H54 (cell line): ENCODE data around the gene BAG2.

ENCODE experiments used
- DNase-seq: peaks from one replicate; pipeline ENCODE4 v3.0.0; 2011; ENCODE audit warnings: low spot score, mixed read lengths; ENCODE audit not compliant: insufficient read length
- FAIRE-seq: peaks from 3 replicates; lab custom pipeline; 2011; peaks lifted over from hg19 to GRCh38; lab: Jason Lieb, UNC
- POLR2A ChIP-seq: IDR thresholded peaks from 2 replicates; pipeline ENCODE4 v1.6.1; 2011; ENCODE audit warnings: low read depth, mild to moderate bottlenecking, low read length

The BAG2 gene

DNA sequence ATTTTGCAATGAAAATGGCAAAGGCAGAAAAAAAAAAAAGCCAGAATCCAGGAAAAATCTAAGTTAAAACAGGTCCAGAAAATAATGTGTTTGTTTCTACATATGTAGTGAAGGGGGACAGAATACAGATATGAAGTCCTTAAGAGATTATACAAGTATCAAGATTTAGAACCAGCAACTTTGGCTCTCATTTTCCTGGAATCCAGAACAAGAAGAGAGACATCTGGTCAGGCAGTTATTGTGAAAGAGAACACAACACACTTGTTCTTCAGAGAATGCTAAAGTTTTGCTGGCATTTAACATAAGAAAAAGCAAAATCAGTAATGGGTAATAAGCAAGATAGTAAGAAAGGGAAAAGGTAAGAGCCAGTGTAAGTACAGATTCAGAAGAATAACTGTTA is 21.1 kb downstream of the BAG2 start:
- TF ChIP-seq POLR2A = no peak
- FAIRE-seq (peak; percentile 82), DNase-seq (no peak)

DNA sequence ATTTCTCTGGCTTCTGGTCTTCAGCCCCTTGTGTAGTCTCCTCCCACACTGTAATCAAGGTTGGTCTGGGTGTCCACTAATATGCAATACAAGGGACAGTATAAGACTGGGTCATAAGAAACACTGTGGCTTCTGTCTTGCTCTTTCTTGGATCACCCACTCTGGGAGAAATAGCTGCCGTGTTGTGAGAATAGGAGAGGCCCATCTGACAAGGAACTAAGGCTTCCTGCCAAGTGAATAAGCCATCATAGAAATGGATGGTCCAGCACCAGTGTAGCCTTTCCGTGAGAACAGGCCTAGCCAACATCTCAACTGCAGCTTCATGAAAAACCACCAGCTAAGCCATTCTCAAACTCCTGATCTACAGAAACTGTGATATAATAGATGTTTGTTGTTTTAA is 23.3 kb downstream of the BAG2 start:
- FAIRE-seq = peak; percentile 78
- DNase-seq = no peak
- no peak for TF ChIP-seq POLR2A

DNA sequence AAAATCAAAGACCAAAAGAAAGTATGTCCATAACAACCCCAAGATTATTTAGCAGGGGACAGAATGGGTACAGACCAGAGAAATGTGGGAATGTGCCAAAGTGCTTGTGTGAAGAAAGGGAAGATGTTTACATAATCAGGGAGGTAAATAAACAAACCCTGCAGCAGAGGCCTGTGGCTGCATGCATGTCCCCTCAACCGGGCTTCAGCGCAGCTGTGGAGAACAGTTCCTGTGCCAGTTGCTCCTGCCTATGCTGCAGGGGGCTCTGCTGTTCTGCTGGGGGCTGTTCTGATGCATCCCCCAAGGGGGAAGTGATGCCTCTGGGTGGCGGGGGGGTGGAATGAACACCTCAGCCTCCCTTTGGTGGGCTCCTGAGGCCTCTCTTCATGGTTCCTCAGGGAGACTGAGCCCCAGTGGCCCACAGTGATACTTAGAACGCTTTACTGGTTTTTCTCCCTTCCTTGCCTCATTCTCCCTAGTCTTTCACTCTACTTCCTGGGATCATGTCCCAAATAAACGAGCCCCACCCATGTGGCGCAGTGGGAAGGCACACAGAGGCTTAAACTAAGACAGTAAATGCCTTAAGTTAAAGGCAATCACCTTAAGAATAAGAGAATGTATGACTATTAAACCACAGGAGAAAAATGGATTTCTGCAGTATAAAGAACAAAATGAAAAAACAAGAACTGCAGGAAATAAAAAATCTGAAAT is 27.0 kb downstream of the BAG2 start:
- FAIRE-seq (no peak), DNase-seq (no peak)
- TF ChIP-seq POLR2A = no peak

DNA sequence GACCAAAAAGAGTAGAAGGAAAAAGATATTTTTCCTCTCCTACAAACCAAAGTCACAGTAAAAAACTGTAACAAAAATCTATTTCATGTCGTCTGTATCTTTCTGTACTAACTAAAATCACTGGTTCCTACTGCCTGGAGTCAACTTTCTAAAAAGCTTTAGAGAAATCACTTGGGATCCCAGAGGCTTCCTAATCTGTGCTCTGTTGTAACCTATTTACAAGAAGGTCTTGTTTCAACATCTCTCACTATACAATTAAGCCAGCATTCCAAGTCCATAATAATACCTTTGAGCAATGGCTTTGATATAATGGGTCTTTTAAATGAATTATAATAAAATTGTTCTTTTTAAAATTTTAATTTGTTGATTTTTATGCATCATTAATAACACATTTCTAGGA is 29.6 kb downstream of the BAG2 start:
- no peak for DNase-seq
- no peak for FAIRE-seq
- TF ChIP-seq POLR2A = no peak

DNA sequence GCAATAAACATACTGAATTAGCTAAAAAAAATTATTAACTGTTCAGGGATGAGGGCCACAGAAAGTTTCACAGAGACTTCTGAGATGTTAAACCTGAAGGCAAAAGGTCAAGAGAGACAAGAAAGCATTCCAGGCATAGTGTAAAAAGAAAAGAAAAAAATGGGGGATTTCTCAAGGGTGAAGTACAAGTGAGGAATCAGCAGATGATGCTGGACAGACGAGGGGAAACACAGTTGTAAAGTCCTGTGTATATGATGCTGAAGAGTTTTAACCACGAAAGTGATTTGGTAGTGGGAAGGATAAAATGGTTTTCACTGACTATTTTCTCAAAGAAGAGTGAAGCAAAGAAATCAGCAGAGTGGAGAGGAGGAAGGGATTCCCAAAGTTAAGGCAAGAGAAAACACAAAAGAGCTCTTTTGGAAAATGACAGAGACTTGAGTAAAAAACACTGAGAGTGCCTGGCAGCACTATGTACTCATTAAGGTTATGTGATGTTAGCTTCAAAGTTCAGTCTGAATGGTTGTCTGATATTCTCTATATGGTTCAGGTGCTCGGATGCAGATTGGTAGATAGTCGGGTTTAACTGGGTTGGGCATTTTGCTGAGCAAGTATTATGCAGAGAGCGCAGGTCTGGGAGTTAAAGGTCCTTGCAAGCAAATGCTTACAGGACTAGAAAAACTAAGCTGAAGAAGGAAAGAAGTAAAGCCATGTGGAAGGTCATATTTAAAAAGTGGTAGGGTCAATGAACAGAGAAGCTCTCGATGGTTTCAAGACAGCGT is 33.6 kb downstream of the BAG2 start:
- FAIRE-seq (peak; percentile 89), DNase-seq (no peak)
- TF ChIP-seq POLR2A = no peak

DNA sequence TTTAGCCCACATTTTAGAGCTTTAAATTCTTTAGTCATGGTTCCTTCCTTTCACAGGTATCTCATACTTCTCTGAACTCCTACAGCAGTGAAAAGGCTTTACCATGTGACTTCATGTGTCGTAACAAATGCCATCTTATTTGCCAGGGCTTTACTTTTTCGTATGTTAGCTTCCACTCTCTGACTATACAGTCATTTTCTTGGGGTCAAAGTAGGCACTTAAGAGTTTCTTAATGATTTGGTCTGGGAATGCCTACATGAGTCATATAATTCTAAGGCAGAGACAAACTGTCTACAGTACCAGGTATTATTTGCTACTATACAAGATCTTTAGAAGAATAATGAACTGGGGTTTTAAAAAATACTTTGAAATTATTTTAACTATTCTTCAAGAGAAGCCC is 35.0 kb downstream of the BAG2 start:
- no peak for TF ChIP-seq POLR2A
- DNase-seq (peak; percentile 10), FAIRE-seq (peak; percentile 94)

DNA sequence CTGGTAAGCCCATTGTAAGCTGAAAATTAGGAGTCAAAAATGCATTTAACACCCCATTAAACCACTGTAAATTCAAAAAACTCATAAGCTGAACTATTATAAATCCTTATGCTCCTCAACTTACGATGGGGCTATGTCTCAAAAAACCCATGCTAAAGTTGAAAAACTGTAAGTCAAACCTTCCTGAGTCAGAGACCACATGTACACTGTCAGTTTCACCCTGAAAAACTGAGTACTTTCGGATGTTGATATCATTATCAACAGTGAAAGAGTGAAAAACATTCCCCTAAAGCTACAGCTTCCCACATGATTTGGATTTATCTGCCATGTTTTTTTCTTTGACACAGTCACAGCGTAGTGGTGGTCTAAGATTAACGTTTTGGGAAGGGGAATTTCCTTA is 35.7 kb downstream of the BAG2 start:
- DNase-seq (no peak), FAIRE-seq (no peak)
- TF ChIP-seq POLR2A = no peak

DNA sequence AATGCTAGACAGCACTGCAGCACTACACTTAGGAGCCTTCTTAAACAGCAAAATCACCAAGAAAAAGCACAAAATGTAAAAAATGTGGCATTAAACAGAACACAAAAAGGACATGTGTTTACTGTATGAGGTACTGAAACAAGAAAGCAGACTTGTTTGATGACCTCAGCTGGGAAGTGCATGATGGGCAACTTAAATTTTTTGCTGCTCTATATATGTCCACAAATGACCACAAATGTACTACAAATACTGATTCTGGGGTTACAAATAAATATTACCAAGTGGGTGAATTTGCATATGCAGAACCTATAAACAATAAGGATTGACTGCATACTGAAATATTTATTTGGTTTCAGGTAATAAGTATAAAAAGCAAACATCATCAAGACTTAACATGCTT is 36.9 kb downstream of the BAG2 start:
- FAIRE-seq = no peak
- DNase-seq = no peak
- no peak for TF ChIP-seq POLR2A

DNA sequence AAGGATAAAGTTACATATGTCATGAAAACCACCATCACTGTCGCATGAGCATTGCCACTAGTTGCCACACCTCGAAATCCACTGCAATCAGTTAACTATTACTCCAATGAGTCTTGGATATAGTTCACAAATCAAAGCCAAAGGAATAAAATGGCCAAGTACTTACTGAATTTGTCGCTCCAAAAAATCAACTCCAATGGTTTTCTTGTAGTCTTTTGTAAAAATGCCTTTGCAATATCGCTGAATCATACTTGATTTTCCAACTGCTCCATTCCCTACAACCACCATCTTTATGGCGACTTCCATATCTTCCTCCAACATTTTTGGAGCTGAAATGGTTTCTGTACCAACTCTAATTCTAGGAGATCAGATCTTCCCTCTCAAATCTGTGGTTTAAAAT is 37.9 kb downstream of the BAG2 start:
- no peak for TF ChIP-seq POLR2A
- peak; percentile 67 for FAIRE-seq
- no peak for DNase-seq

DNA sequence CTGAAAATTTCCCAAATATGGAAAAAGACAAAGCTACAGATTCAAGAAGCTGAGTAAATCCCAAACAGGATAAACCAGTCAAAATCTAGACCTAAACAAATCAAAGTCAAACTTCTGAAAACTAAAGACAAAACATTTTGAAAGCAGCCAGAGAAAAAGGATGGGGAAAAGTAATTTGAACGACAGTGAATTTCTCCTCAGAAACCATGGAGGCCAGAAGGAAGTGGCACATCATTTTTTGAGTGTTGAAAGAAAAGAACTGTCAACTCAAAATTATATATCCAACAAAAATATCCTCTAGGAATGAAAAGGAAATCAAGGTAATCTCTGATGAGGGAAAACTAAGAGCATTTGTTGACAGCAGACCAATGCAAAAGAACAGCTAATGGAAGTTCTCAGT is 43.1 kb downstream of the BAG2 start:
- no peak for DNase-seq
- no peak for TF ChIP-seq POLR2A
- no peak for FAIRE-seq

DNA sequence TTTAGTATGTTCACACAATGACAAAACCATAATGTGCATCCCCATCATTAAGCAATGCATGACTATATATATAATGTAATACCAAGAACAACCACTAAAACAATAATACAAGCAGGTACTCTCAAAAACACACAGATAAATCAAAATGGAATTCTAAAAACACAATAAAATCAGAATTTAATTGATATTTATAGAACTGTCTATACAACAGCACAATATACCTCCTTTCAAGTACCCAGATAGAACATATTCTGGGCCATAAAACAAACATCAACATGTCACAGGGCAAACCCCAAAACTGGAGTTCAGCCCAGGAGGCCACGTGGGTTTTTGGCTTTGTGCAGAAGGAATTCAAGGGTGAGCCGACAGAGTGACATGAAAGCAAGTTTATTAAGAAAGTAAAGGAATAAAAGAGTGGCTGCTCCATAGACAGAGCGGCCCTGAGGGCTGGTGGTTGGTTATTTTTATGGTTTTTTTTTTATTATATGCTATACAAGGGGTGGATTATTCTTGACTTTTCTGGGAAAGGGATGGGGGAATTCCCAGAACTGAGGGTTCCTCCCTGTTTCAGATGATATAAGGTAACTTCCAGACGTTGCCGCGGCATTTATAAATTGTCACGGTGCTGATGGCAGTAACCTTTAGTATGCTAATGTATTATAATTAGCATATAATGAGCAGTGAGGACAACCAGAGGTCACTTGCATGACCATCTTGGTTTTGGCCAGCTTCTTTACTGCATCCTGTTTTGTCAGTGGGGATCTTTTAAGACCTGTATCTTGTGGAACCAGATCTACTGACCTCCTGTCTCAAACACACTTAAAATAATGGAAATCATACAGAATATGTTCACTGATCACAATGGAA is 44.3 kb downstream of the BAG2 start:
- DNase-seq = no peak
- FAIRE-seq = peak; percentile 11
- TF ChIP-seq POLR2A = no peak

DNA sequence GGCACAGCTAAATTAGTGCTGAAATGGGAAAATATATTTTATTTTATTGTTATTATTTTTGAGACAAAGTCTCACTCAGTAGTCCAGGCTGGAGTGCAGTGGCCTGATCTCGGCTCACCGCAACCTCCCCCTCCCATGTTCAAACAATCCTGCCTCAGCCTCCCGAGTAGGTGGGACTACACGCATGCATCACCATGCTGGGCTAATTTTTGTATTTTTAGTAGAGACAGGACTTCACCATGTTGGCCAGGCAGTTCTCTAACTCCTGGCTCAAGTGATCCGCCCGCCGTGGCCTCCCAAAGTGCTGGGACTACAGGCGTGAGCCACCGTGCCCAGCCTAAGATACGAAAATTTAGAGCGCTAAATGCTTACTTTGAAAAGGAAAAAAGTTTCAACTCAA is 45.1 kb downstream of the BAG2 start:
- DNase-seq (no peak), FAIRE-seq (no peak)
- no peak for TF ChIP-seq POLR2A

DNA sequence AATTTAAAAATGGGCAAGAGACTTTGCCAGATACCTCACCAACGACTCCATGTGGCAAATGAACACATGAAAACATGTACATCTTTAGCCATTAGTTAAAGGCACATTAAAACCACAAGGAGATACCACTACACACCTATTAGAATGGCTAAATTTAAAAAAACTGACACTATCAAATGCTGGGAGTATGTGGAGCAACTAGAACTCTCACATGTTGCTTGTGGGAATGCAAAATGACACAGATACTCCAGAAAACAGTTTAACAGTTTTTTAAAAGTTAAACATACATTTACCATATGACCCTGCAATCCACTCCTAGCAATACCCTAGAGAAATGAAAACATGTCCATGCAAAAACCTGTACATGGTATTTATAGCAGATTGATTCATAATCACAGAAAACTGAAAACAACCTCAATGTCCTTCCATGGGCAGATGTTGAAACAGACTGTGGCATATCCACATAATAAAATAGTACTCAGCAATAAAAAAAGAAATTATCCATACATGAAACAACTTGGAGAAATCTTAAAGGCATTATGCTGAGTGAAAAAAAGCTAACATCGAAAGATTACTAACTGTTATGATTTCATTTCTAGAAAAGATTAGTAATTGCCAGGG is 48.1 kb downstream of the BAG2 start:
- no peak for TF ChIP-seq POLR2A
- DNase-seq = no peak
- peak; percentile 11 for FAIRE-seq

DNA sequence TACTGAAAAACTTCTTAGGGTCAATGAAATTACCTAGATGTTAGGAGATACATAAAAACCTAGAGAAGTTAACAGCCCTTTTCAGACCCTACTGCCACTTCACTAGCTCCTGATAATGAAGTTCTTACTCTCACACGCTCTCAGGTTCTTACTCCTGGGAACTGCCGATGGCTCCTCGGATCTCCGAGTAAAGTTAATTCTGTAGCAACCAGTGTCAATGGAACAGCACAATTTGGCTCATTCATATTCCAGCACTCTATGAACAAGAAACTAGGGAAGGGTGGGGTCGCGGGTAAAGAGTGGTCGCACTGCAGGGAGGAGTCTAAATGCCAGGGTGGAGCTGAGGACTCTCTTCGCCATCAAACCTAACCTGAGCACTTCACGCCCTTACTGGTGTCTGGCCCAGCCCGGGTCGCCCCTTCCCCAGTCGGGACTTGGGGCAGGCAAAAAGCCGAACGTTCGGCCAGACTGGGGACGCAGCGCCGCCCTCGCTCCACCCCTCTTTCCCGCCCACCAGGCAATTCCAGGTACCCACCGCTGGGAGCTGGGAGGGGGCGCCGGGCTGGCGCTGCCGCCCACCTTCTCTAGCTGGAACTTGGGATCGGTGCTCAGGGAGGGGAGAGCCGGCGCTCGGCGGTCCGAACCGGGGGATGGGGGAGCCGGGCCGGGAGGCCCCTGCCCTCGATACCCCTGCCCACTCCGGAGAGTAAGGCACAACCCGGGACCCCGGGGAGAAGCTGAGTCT is 49.2 kb downstream of the BAG2 start:
- DNase-seq (peak; percentile 47), FAIRE-seq (peak; percentile 33)
- peak; percentile 57 for TF ChIP-seq POLR2A
